Measurements from ENCODE around the gene TAS2R40.

DNA sequence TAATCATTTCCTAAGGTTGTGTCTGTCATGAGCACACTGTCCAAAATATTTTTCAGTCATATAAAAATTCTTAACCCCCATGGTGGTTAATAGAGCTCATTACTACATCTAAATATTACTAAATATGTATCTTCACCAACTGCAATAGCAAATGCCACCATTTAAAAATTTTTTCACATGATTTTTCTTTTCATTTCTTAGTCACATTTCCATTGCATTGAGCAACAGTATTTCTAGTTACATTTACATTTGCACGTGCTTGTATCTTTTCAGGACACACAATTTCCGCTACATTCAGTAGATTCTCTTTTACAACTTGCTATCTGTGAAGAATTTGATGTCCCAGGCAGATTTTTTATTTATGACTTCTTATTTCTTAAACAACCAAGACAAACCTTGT lies 5.2 kb upstream of the TAS2R40 start:
- TF ChIP-seq, protein P1, sequence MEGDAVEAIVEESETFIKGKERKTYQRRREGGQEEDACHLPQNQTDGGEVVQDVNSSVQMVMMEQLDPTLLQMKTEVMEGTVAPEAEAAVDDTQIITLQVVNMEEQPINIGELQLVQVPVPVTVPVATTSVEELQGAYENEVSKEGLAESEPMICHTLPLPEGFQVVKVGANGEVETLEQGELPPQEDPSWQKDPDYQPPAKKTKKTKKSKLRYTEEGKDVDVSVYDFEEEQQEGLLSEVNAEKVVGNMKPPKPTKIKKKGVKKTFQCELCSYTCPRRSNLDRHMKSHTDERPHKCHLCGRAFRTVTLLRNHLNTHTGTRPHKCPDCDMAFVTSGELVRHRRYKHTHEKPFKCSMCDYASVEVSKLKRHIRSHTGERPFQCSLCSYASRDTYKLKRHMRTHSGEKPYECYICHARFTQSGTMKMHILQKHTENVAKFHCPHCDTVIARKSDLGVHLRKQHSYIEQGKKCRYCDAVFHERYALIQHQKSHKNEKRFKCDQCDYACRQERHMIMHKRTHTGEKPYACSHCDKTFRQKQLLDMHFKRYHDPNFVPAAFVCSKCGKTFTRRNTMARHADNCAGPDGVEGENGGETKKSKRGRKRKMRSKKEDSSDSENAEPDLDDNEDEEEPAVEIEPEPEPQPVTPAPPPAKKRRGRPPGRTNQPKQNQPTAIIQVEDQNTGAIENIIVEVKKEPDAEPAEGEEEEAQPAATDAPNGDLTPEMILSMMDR (IDR thresholded peaks at IDR 0.05; ENCODE audit: insufficient read depth, low read length, poor library complexity, severe bottlenecking): no peak
- TF ChIP-seq EZH2phosphoT487 (conservative IDR thresholded peaks at IDR 0.05; ENCODE audit: low read length): no peak
